K562 (cell line): ENCODE measurements around the gene CEACAM21. TPM values are rescaled to one million over a fixed set of nuclear protein-coding genes. Genes with fewer than 3 reads are reported as not detected.

Experiments
- MCM3 ChIP-seq: fragments of 450-650 bp; IDR thresholded peaks from 2 replicates; pipeline ENCODE4 v1.6.1; 2016
- NR2F6 ChIP-seq: fragments of 450-650 bp; formaldehyde crosslinking; IDR thresholded peaks from 2 replicates; pipeline ENCODE4 v1.4.0; 2020; ENCODE audit warnings: mild to moderate bottlenecking
- SRSF7 ChIP-seq: fragments of 200-400 bp; formaldehyde crosslinking; optimal IDR thresholded peaks from 2 replicates; pipeline ENCODE3; 2017; ENCODE audit warnings: mild to moderate bottlenecking, low read depth, low read length
- XRCC3 ChIP-seq: fragments of 450-650 bp; IDR thresholded peaks from 2 replicates; pipeline ENCODE4 v1.6.1; 2017; ENCODE audit warnings: mild to moderate bottlenecking, moderate library complexity
- ZNF140 ChIP-seq: fragments of 250-450 bp; sonication (Bioruptor Pico); IDR thresholded peaks from 2 replicates; pipeline ENCODE4 v1.8.0; 2021; ENCODE audit warnings: moderate library complexity, mild to moderate bottlenecking, inconsistent platforms
- polyA plus RNA-seq, 8 experiments: library from polyadenylated mRNA; depleted of rRNA in 4 of 8; stranded (reverse) in 5 of 8; unstranded in 3 of 8; fragments of >200 nt; fragmentation: Nextera tagmentation in 2 of 8; fragmentation: Illumina TruSeq in 1 of 8; extraction: Ambion mirVana in 2 of 8; extraction: Trizol in 1 of 8; gene quantifications; 2 replicates each; pipeline versions ENCODE4 v1.2.1 to v1.2.3, GENCODE V29; 2011 to 2014; ENCODE audit warnings: inconsistent platforms in 1 of 8, missing spikeins in 1 of 8
- total RNA-seq, 7 experiments: library from RNA; depleted of rRNA in 6 of 7; stranded (reverse); fragments of >200 nt in 6 of 7; fragmentation: Illumina TruSeq in 2 of 7; extraction: Trizol in 2 of 7; gene quantifications; 2 replicates each; pipeline versions ENCODE4 v1.2.1 to v1.2.3, GENCODE V29; 2011 to 2021; ENCODE audit warnings: low replicate concordance in 1 of 7
- TF ChIP-seq, protein P1 (sequence below): IDR thresholded peaks from 2 replicates; pipeline ENCODE4 v1.6.1; 2016; ENCODE audit warnings: missing genetic modification characterization, missing compliant biosample characterization
- TF ChIP-seq, protein P2 (sequence below): fragments of 450-650 bp; formaldehyde crosslinking; IDR thresholded peaks from 2 replicates; pipeline ENCODE4 v1.4.0; 2020; ENCODE audit warnings: mild to moderate bottlenecking, mixed read lengths
- TF ChIP-seq, protein P3 (sequence below), 2 experiments: fragments of 450-650 bp; IDR thresholded peaks; 2 replicates each; pipeline ENCODE4 v1.6.1; 2016; ENCODE audit warnings: mild to moderate bottlenecking in 2 of 2, borderline replicate concordance in 1 of 2, low read depth in 1 of 2, moderate library complexity in 1 of 2

CEACAM21 gene
- total and polyA plus RNA-seq, 9 of the 15 experiments (the other 6 are each of a cell fraction or from before 2014, with no cell fraction given) = 0.06 to 0.40 (median 0.18) TPM; not detected in 1

DNA sequence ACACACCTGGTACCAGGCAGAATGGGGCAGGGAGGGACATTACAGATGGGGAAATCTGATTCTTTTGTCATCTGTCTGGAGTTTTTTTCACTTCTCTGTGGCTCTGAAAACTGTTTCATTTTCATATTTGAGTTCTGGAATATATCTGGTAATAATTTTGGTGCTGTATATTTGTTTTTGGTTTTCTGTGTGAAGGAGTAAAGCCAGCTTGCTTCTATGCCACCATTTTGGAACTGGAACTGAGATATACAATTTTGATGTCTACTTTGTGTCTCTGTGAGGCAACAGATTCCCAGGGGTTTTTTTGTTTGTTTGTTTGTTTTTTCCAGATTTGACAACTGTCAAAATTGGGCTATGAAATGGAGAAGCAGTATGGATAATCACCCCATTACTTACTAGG is 34.8 kb downstream of the CEACAM21 start (continued):
- TF ChIP-seq, protein P1, sequence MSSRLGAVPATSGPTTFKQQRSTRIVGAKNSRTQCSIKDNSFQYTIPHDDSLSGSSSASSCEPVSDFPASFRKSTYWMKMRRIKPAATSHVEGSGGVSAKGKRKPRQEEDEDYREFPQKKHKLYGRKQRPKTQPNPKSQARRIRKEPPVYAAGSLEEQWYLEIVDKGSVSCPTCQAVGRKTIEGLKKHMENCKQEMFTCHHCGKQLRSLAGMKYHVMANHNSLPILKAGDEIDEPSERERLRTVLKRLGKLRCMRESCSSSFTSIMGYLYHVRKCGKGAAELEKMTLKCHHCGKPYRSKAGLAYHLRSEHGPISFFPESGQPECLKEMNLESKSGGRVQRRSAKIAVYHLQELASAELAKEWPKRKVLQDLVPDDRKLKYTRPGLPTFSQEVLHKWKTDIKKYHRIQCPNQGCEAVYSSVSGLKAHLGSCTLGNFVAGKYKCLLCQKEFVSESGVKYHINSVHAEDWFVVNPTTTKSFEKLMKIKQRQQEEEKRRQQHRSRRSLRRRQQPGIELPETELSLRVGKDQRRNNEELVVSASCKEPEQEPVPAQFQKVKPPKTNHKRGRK (tag) = no peak
- TF ChIP-seq MCM3 (no peak), NR2F6 (CRISPR knock-in tag) (no peak), XRCC3 (no peak), SRSF7 (no peak), ZNF140 (CRISPR knock-in tag) (no peak)
- TF ChIP-seq, protein P2, sequence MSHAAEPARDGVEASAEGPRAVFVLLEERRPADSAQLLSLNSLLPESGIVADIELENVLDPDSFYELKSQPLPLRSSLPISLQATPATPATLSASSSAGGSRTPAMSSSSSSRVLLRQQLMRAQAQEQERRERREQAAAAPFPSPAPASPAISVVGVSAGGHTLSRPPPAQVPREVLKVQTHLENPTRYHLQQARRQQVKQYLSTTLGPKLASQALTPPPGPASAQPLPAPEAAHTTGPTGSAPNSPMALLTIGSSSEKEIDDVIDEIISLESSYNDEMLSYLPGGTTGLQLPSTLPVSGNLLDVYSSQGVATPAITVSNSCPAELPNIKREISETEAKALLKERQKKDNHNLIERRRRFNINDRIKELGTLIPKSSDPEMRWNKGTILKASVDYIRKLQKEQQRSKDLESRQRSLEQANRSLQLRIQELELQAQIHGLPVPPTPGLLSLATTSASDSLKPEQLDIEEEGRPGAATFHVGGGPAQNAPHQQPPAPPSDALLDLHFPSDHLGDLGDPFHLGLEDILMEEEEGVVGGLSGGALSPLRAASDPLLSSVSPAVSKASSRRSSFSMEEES (CRISPR knock-in tag) = no peak
- TF ChIP-seq, protein P3, sequence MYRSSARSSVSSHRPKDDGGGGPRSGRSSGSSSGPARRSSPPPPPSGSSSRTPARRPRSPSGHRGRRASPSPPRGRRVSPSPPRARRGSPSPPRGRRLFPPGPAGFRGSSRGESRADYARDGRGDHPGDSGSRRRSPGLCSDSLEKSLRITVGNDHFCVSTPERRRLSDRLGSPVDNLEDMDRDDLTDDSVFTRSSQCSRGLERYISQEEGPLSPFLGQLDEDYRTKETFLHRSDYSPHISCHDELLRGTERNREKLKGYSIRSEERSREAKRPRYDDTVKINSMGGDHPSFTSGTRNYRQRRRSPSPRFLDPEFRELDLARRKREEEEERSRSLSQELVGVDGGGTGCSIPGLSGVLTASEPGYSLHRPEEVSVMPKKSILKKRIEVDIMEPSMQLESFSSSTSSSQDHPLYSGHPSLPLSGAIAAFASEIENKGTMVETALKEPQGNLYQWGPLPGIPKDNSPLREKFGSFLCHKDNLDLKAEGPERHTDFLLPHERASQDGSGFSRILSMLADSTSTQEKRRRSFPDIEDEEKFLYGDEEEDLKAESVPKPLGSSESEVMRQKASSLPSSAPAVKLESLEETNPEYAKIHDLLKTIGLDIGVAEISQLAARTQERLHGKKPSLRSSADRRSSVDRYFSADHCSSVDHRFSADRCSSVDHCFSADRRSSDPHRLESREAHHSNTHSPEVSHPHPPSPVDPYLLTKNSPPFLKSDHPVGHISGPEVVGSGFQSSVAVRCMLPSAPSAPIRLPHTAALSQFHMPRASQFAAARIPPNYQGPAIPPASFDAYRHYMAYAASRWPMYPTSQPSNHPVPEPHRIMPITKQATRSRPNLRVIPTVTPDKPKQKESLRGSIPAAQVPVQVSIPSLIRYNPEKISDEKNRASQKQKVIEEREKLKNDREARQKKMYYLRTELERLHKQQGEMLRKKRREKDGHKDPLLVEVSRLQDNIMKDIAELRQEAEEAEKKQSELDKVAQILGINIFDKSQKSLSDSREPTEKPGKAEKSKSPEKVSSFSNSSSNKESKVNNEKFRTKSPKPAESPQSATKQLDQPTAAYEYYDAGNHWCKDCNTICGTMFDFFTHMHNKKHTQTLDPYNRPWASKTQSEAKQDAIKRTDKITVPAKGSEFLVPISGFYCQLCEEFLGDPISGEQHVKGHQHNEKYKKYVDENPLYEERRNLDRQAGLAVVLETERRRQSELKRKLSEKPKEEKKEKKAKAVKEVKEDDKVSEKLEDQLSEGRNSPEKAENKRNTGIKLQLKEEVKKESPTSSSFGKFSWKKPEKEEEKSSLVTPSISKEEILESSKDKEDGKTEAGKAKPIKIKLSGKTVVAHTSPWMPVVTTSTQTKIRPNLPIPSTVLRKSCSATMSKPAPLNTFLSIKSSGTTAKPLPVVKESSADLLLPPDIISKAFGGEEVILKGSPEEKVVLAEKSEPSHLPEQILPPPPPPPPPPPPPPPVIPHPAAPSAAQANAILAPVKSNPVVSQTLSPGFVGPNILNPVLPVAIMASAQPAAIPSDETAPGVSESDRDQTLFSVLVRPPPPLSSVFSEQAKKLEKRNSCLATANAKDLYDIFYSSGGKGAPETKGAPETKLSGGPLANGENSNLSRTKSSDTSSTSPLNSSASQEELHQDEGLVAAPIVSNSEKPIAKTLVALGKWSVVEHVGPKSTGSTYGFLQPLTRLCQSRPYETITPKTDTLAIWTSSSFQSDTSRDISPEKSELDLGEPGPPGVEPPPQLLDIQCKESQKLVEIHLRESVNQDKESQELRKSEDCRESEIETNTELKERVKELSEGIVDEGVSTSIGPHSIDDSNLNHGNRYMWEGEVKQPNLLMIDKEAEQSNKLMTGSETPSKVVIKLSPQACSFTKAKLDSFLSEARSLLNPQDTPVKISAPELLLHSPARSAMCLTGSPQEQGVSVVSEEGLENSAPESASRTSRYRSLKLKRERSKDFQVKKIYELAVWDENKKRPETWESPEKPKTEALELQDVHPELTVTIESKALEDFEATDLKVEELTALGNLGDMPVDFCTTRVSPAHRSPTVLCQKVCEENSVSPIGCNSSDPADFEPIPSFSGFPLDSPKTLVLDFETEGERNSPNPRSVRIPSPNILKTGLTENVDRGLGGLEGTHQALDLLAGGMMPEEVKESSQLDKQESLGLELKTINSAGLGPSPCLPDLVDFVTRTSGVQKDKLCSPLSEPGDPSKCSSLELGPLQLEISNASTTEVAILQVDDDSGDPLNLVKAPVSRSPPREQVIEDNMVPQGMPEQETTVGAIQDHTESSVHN (IDR thresholded peaks at IDR 0.05; ENCODE audit: borderline replicate concordance in 1 of 2, low read depth in 1 of 2) = no peak
